ENCODE data around the gene PRDM1. TPM values are rescaled to one million over a fixed set of nuclear protein-coding genes. Genes with fewer than 3 reads are reported as not detected.

Gene PRDM1
- total RNA-seq, 1 donor from 2014 or later = not detected

- Mint-ChIP-seq H3K9me3 (ENCODE audit: unreplicated experiment) (no peaks in the 10 kb centered on the region), H3K27ac (ENCODE audit: unreplicated experiment) (no peak overlapping the region), H3K4me1 (ENCODE audit: unreplicated experiment) (peaks cover 5% of the 10 kb centered on the region), H3K36me3 (ENCODE audit: unreplicated experiment) (no peaks in the 10 kb centered on the region), H3K4me3 (ENCODE audit: unreplicated experiment) (no peak overlapping the region), H3K27me3 (ENCODE audit: unreplicated experiment) (no peaks in the 10 kb centered on the region)
- no peak for TF ChIP-seq CTCF (IDR thresholded peaks at IDR 0.05)
- DNase-seq (ENCODE audit: extremely low spot score, unreplicated experiment) = no peak
Measured at GRCh38 chr6:106115286-106115685, 29.1 kb downstream of the PRDM1 start.

GRCh38 chr6:106116125-106116832, 30.1 kb downstream of the PRDM1 start:
- H3K36me3 Mint-ChIP-seq (ENCODE audit: unreplicated experiment) = no peaks in the 10 kb centered on the region
- no peak overlapping the region for H3K4me3 Mint-ChIP-seq (ENCODE audit: unreplicated experiment)
- H3K27me3 Mint-ChIP-seq (ENCODE audit: unreplicated experiment) = no peaks in the 10 kb centered on the region
- TF ChIP-seq CTCF (IDR thresholded peaks at IDR 0.05) = no peak
- no peak overlapping the region for H3K27ac Mint-ChIP-seq (ENCODE audit: unreplicated experiment)
- H3K4me1 Mint-ChIP-seq (ENCODE audit: unreplicated experiment) = peaks cover 5% of the 10 kb centered on the region
- H3K9me3 Mint-ChIP-seq (ENCODE audit: unreplicated experiment) = no peaks in the 10 kb centered on the region
- no peak for DNase-seq (ENCODE audit: extremely low spot score, unreplicated experiment)

- Mint-ChIP-seq H3K4me1 (ENCODE audit: unreplicated experiment) (peaks cover 5% of the 10 kb centered on the region), H3K36me3 (ENCODE audit: unreplicated experiment) (no peaks in the 10 kb centered on the region), H3K4me3 (ENCODE audit: unreplicated experiment) (no peak overlapping the region), H3K9me3 (ENCODE audit: unreplicated experiment) (no peaks in the 10 kb centered on the region), H3K27ac (ENCODE audit: unreplicated experiment) (no peak overlapping the region), H3K27me3 (ENCODE audit: unreplicated experiment) (no peaks in the 10 kb centered on the region)
- no peak for DNase-seq (ENCODE audit: extremely low spot score, unreplicated experiment)
- TF ChIP-seq CTCF (IDR thresholded peaks at IDR 0.05) = no peak
Measured at GRCh38 chr6:106117579-106117978, 31.4 kb downstream of the PRDM1 start.

- Mint-ChIP-seq H3K4me3 (ENCODE audit: unreplicated experiment) (no peak overlapping the region), H3K27ac (ENCODE audit: unreplicated experiment) (no peak overlapping the region), H3K36me3 (ENCODE audit: unreplicated experiment) (no peaks in the 10 kb centered on the region), H3K27me3 (ENCODE audit: unreplicated experiment) (peaks cover 2% of the 10 kb centered on the region), H3K9me3 (ENCODE audit: unreplicated experiment) (no peaks in the 10 kb centered on the region), H3K4me1 (ENCODE audit: unreplicated experiment) (no peaks in the 10 kb centered on the region)
- no peak for DNase-seq (ENCODE audit: extremely low spot score, unreplicated experiment)
- no peak for TF ChIP-seq CTCF (IDR thresholded peaks at IDR 0.05)
Measured at GRCh38 chr6:106118835-106119431, 32.8 kb downstream of the PRDM1 start.

GRCh38 chr6:106119546-106119945, 33.4 kb downstream of the PRDM1 start:
- peaks cover 5% of the 10 kb centered on the region for H3K27me3 Mint-ChIP-seq (ENCODE audit: unreplicated experiment)
- no peaks in the 10 kb centered on the region for H3K36me3 Mint-ChIP-seq (ENCODE audit: unreplicated experiment)
- H3K9me3 Mint-ChIP-seq (ENCODE audit: unreplicated experiment) = no peaks in the 10 kb centered on the region
- TF ChIP-seq CTCF (IDR thresholded peaks at IDR 0.05) = no peak
- no peak overlapping the region for H3K27ac Mint-ChIP-seq (ENCODE audit: unreplicated experiment)
- DNase-seq (ENCODE audit: extremely low spot score, unreplicated experiment) = no peak
- H3K4me1 Mint-ChIP-seq (ENCODE audit: unreplicated experiment) = no peaks in the 10 kb centered on the region
- no peak overlapping the region for H3K4me3 Mint-ChIP-seq (ENCODE audit: unreplicated experiment)

Data from osteocyte (in vitro differentiated cells).